ENCODE data around the gene FBXO44.

DNA sequence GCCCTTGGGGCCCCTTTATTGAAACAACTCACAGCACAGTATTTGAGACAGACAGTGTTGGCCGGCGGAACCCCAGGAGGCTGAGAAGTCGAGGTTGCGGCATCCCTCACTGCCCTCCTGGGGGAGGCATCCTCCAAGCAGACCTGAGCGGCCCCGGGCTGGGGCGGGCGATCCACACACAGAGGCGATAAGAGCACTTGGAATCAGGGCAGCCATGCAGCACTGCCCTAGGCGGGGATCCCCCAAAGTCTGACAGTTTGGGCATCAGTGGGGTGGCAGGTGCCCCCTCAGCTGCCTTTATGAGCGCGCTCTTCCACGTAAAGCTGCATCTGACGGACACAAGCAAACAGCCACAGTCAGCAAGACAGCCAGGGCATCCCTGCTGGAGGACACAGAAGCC lies 19.8 kb downstream of the FBXO44 start:
- TF ChIP-seq CTCF (IDR thresholded peaks at IDR 0.05 in 8 of 11, conservative IDR thresholded peaks at IDR 0.05 in 3 of 11) (no peak), POLR2A (IDR thresholded peaks at IDR 0.05) (no peak)
